Adrenal gland (tissue), 12 donors: ENCODE results near the gene HEPHL1. TPM values are rescaled to one million over a fixed set of nuclear protein-coding genes. Genes with fewer than 3 reads are reported as not detected.

ENCODE experiments used
- DNase-seq, 7 donors: peaks; one replicate each; pipeline ENCODE4 v3.0.0-alpha.2; 2019 to 2020
- H3K27ac ChIP-seq, 5 donors: fragments of 200-600 bp; sonication (generic) in 4 of 5; 1 replicate in 3 of 5; 2 replicates in 2 of 5; pipeline versions ENCODE4 v1.5.1 to v1.8.0; 2016 to 2020; ENCODE audit warnings: mild to moderate bottlenecking in 1 of 5
- H3K27me3 ChIP-seq: fragments of 200-600 bp; 2 replicates; pipeline ENCODE4 v1.8.0; 2021
- H3K36me3 ChIP-seq, 2 donors: fragments of 200-600 bp; replicated peaks in 1 of 2; 1 replicate in 1 of 2; 2 replicates in 1 of 2; pipeline versions ENCODE4 v1.5.1 to v1.8.0; 2018 to 2022
- H3K4me1 ChIP-seq, 2 donors: fragments of 200-600 bp; replicated peaks in 1 of 2; 1 replicate in 1 of 2; 2 replicates in 1 of 2; pipeline versions ENCODE4 v1.5.1 to v1.8.0; 2018 to 2021
- H3K4me3 ChIP-seq, 4 donors: fragments of 200-600 bp; sonication (generic) in 3 of 4; one replicate each; pipeline ENCODE4 v1.5.1; 2016 to 2018
- H3K9me3 ChIP-seq, 3 donors: fragments of 200-600 bp; sonication (generic) in 1 of 3; replicated peaks in 1 of 3; 1 replicate in 2 of 3; 2 replicates in 1 of 3; pipeline versions ENCODE4 v1.5.1 to v1.8.0; 2016 to 2021
- POLR2A ChIP-seq, 2 donors: fragments of 450-650 bp; IDR thresholded peaks; one replicate each; pipeline ENCODE4 v1.6.1; 2017; ENCODE audit warnings: antibody characterized with exemption in 2 of 2, mild to moderate bottlenecking in 2 of 2, moderate library complexity in 1 of 2
- WGBS, 4 donors: extraction: QIAGEN DNeasy Blood & Tissue Kit in 2 of 4; methylation state at CpG; one replicate each; pipeline versions ENCODE4 v1.1.5 to v1.1.7; 2013 to 2017; 5-methylcytosine and 5-hydroxymethylcytosine counted together
- intact Hi-C, 2 donors: fragments of 100-400 bp; cut with DNase I; formaldehyde crosslinking; loops; one replicate each; pipeline versions ENCODE4 v1.14.1 to v1.15.0; 2022 to 2023
- polyA plus RNA-seq, 3 donors: library from polyadenylated mRNA; stranded (reverse); fragments of 200-250 nt in 2 of 3; fragments of 350-450 nt in 1 of 3; fragmentation: Illumina TruSeq in 1 of 3; extraction: RNeasy Lipid Tissue Mini Kit (QIAGEN cat#74804) in 1 of 3; gene quantifications; one replicate each; pipeline ENCODE4 v1.2.3, GENCODE V29; 2013 to 2014
- total RNA-seq, 9 donors: library from RNA; depleted of rRNA in 4 of 9; stranded (reverse); fragments of >200 nt in 4 of 9; fragments of 120-200 nt in 1 of 9; fragmentation: NEBNext Ultra II Directional in 1 of 9; extraction: Animal tissue kit (Norgen Biotek cat#: 25700) in 1 of 9; gene quantifications; one replicate each; pipeline versions ENCODE4 v1.1.0 to v1.2.4, GENCODE V29; 2013 to 2023
- TF ChIP-seq, protein P1 (sequence below), 6 experiments: fragments of 450-650 bp in 4 of 6; fragments of 200-600 bp in 2 of 6; sonication (generic) in 1 of 6; IDR thresholded peaks; 1 replicate in 5 of 6; 2 replicates in 1 of 6; pipeline versions ENCODE4 v1.5.1 to v1.8.0; 2016 to 2021; ENCODE audit warnings: antibody characterized with exemption in 6 of 6, mild to moderate bottlenecking in 2 of 6, moderate library complexity in 1 of 6
- donor health status: healthy with polysubstance abuse.
- donor health status: Bipolar disorder and iron deficiency.
- donor health status: DM: yes; HTN: yes; CAD: no.
- donor health status: DM: no; HTN: no; CAD: no.
- donor health status: DM: no; HTN: no; CAD: no.
- donor health status: DM: yes; HTN: yes; CAD: no.

HEPHL1 gene
- total and polyA plus RNA-seq, 12 donors: 0.06 TPM; not detected in 11

DNA sequence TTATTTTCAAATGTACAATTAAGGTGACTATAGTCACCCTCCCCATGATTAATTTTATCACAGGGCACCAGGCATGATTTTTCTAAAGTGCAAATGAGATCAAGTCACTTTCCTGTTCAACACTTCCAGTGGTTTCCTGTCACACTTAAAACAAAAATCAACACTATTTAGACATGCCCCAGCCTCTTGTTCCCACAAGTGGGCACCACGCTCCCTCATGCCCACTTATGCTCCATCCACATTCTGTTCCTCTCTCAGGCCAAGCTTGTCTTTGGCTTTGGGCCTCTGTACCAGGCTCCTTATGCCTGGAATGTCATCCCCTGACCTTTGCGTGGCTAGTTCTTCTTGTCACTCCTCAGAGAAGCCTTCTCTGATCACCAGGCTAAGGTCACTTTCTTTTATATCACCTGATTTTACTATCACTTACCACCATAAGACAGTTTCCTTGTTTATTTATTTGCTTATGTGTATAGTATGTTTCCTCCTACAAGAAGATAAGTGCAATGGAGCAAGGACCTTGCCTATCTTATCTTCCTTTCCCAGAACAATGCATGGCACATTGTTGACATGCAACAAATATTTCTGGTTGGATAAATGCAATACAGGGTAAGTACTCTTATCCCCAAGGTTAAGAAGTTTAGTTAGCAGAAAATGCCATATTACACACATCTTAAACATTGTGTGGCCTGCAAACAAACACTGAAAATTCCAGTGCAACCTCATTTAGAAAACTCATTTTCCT, 56.6 kb downstream of the HEPHL1 start:
- WGBS, 4 donors: 71 to 86% (median 75%) methylated on average over 2 of the region's 2 CpGs
- H3K36me3 ChIP-seq: no peaks in the 10 kb centered on the region

DNA sequence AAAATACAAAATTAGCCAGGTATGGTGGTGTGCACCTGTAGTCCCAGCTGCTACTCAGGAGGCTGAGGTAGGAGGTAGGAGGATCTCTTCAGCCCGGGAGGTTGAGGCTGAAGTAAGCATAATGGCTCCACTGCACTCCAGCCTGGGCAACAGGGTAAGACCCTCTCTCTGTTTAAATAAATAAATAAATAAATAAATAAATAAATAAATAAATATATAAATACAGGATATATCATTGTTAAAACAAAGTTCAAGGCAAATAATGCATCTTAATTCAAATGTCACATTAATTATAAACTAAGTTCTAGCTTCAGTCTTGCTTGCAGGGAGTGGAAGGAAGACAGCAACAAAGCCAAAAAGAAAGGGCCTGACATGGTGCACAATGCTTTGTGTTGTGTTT, 63.0 kb downstream of the HEPHL1 start:
- WGBS, 4 donors: 88 to 100% (median 98%) methylated on average over 1 of the region's 1 CpG
- intact Hi-C loops: no loop called here

More for the DNA sequence above, 56.6 kb downstream of the HEPHL1 start:
- intact Hi-C loops: no loop called here
- no peak for DNase-seq
- TF ChIP-seq, protein P1, sequence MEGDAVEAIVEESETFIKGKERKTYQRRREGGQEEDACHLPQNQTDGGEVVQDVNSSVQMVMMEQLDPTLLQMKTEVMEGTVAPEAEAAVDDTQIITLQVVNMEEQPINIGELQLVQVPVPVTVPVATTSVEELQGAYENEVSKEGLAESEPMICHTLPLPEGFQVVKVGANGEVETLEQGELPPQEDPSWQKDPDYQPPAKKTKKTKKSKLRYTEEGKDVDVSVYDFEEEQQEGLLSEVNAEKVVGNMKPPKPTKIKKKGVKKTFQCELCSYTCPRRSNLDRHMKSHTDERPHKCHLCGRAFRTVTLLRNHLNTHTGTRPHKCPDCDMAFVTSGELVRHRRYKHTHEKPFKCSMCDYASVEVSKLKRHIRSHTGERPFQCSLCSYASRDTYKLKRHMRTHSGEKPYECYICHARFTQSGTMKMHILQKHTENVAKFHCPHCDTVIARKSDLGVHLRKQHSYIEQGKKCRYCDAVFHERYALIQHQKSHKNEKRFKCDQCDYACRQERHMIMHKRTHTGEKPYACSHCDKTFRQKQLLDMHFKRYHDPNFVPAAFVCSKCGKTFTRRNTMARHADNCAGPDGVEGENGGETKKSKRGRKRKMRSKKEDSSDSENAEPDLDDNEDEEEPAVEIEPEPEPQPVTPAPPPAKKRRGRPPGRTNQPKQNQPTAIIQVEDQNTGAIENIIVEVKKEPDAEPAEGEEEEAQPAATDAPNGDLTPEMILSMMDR (IDR thresholded peaks at IDR 0.05): no peak
- TF ChIP-seq POLR2A (IDR thresholded peaks at IDR 0.05): no peak
- Histone ChIP-seq H3K4me3 (no peak overlapping the region), H3K4me1 (no peaks in the 10 kb centered on the region), H3K27ac (no peak overlapping the region), H3K9me3 (no peaks in the 10 kb centered on the region), H3K27me3 (no peaks in the 10 kb centered on the region)

DNA sequence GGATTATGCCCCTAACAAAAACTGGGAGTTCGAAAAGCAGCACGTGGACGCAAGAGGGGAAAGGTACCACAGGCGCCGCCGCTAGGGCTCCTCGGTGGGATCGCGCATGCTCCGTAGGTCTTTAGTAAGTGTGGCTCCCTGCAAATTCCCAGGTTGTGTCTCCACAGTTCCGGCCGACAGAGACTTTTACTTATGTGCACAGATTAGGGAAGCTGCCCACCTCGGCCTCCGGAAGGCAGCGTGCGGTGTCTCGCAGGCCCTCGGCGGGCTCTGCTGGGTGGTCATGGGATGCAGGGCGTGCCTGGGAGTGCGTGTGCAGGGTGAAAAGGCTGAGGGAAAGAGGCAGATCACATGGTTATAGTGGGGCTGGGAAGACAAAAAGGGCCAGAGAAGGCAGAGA, 67.8 kb downstream of the HEPHL1 start:
- H3K27ac ChIP-seq: no peak overlapping the region
- H3K36me3 ChIP-seq: no peaks in the 10 kb centered on the region
- no peaks in the 10 kb centered on the region for H3K27me3 ChIP-seq
- DNase-seq: no peak
- no peak overlapping the region for H3K4me3 ChIP-seq
- WGBS, 4 donors: 84 to 90% (median 88%) methylated on average over 20 to 21 of the region's 21 CpGs
- H3K4me1 ChIP-seq: no peaks in the 10 kb centered on the region
- no peaks in the 10 kb centered on the region for H3K9me3 ChIP-seq
- TF ChIP-seq, protein P1 (IDR thresholded peaks at IDR 0.05): no peak
- intact Hi-C loops: no loop called here

More for the DNA sequence above, 63.0 kb downstream of the HEPHL1 start:
- no peak overlapping the region for H3K4me3 ChIP-seq
- H3K4me1 ChIP-seq: no peaks in the 10 kb centered on the region
- no peaks in the 10 kb centered on the region for H3K27me3 ChIP-seq
- DNase-seq: no peak
- TF ChIP-seq, protein P1 (IDR thresholded peaks at IDR 0.05): no peak
- TF ChIP-seq POLR2A (IDR thresholded peaks at IDR 0.05): no peak
- H3K27ac ChIP-seq: no peak overlapping the region
- no peaks in the 10 kb centered on the region for H3K36me3 ChIP-seq
- H3K9me3 ChIP-seq: no peaks in the 10 kb centered on the region

DNA sequence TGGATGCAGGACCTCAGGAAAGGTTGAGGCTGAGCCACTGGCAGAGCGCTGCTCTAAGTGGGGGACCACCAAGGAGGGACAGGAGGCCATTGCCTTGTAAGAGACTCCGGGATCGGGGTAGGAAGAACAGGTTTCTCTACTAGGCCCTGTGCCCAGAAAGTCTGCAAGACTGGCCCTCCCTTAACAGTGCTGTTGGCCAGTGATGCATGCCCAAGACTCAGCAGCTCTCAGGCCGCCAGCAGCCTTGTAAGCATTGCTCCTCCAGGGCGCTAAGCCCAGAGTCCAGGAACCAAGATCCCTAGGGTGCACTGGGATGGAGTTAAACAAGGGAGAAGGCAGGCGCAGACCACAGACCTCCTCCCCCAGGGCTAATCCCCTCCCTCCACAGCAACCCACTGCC, 68.2 kb downstream of the HEPHL1 start:
- H3K27me3 ChIP-seq: no peaks in the 10 kb centered on the region
- H3K27ac ChIP-seq: no peak overlapping the region
- intact Hi-C loops: no loop called here
- no peak for DNase-seq
- H3K9me3 ChIP-seq: no peaks in the 10 kb centered on the region
- H3K36me3 ChIP-seq: no peaks in the 10 kb centered on the region
- no peak overlapping the region for H3K4me3 ChIP-seq
- H3K4me1 ChIP-seq: no peaks in the 10 kb centered on the region
- no peak for TF ChIP-seq POLR2A (IDR thresholded peaks at IDR 0.05)
- TF ChIP-seq, protein P1 (IDR thresholded peaks at IDR 0.05): no peak
- WGBS, 4 donors: 94 to 97% (median 96%) methylated on average over 4 to 6 of the region's 6 CpGs
